Measurements from ENCODE around the gene DNAJC17. TPM values are rescaled to one million over a fixed set of nuclear protein-coding genes. Genes with fewer than 3 reads are reported as not detected.

DNAJC17 gene
- total and polyA plus RNA-seq, 8 donors, result 24.3 to 50.1 (median 42.1) TPM

- H3K27me3 ChIP-seq, result no peaks in the 10 kb centered on the region
- H3K4me1 ChIP-seq, result peaks cover 11% of the 10 kb centered on the region in 2 donors
- peaks cover 0 to 40% of the 10 kb centered on the region in 2 donors for H3K36me3 ChIP-seq
- intact Hi-C loops (cut with DNase I), result no loop called here
- no peak for TF ChIP-seq CTCF (IDR thresholded peaks at IDR 0.05)
- no peak overlapping the region for H3K4me3 ChIP-seq
- no peak overlapping the region for H3K27ac ChIP-seq
- DNase-seq (no peak), ATAC-seq (no peak)
- no peaks in the 10 kb centered on the region for H3K9me3 ChIP-seq
Observed at GRCh38 chr15:40854161-40854560, 46.9 kb upstream of the DNAJC17 start.

DNA sequence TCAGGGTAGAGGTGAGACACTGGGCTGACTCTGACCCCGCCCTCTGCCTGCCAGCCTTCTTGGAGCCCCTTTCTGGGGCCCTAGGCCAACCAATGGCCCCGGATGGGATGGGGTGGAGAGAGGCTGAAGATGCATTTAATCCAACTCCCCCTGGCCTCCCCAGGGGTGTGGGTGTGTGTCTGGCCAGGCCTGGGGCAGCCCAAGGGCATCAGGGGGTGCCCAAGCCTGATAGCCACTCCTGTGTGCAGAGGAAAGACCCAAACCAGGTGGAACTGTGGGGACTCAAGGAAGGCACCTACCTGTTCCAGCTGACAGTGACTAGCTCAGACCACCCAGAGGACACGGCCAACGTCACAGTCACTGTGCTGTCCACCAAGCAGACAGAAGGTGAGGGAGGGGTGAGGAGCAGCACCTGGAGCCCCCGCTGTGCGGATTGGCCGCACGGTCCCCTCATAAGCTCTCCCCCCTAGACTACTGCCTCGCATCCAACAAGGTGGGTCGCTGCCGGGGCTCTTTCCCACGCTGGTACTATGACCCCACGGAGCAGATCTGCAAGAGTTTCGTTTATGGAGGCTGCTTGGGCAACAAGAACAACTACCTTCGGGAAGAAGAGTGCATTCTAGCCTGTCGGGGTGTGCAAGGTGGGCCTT is 46.1 kb upstream of the DNAJC17 start:
- H3K27ac ChIP-seq, result no peak overlapping the region
- H3K9me3 ChIP-seq, result no peaks in the 10 kb centered on the region
- ATAC-seq (no peak), DNase-seq (no peak)
- peaks cover 0 to 40% of the 10 kb centered on the region in 2 donors for H3K36me3 ChIP-seq
- no peaks in the 10 kb centered on the region for H3K27me3 ChIP-seq
- H3K4me3 ChIP-seq, result no peak overlapping the region
- intact Hi-C loops (cut with DNase I), result no loop called here
- H3K4me1 ChIP-seq, result peaks cover 9 to 11% of the 10 kb centered on the region in 2 donors
- no peak for TF ChIP-seq CTCF (IDR thresholded peaks at IDR 0.05)

DNA sequence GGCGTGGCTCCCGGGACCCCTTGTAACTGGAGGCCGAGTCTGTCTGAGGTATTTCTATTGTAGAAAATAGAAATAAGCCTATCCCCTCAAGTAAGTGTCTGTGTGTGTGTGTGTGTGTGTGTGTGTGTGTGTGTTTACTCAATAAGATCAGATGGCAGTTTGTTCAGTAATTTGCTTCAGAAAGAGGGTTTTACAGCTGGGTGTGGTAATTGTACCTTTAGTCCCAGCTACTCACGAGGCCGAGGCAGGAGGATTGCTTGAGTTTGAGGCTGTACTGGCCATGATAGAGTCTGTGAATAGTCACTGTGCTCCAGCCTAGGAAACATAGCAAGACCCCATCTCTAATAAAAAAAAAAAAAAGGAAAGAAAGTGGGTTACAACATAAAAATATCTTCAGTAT is 45.3 kb upstream of the DNAJC17 start:
- Histone ChIP-seq H3K9me3 (no peaks in the 10 kb centered on the region), H3K4me1 (peaks cover 10 to 14% of the 10 kb centered on the region in 2 donors), H3K4me3 (no peak overlapping the region), H3K36me3 (peaks cover 0 to 40% of the 10 kb centered on the region in 2 donors), H3K27ac (no peak overlapping the region), H3K27me3 (no peaks in the 10 kb centered on the region)
- no peak for DNase-seq
- no peak for TF ChIP-seq CTCF (IDR thresholded peaks at IDR 0.05)
- ATAC-seq, result no peak
- intact Hi-C loops (cut with DNase I), result no loop called here

DNA sequence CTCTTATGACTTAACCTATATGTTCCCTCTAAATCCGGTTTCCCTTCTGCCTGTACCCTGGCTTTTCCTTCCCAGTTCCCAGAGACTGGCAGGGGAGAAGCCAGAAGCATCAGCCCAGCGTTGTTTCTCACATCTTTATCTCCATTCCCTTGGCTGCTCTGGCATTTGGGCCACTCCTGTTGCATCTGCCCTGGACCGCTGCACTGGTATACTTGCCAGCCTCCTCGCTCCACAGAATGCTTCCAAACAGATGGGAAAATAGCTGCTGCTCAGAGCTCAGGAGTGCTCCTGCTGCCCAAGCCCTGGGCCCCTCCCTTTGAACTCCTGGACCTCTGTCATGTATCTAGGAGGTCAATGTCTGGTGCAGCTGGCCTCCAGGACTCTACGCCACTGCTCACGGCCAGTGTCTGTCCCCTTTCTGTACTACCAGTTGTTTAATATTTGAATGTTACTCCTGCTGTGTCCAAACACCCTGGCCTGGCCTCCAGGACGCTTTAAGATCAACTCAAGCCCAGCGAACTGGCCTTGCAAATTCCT is 43.4 kb upstream of the DNAJC17 start:
- TF ChIP-seq CTCF (IDR thresholded peaks at IDR 0.05), result no peak
- intact Hi-C loops (cut with DNase I), result no loop called here
- Histone ChIP-seq H3K27me3 (peaks cover 0 to under 1% of the 10 kb centered on the region in 2 donors), H3K4me1 (peaks cover 10 to 24% of the 10 kb centered on the region in 2 donors), H3K27ac (no peak overlapping the region), H3K36me3 (peaks cover 0 to 36% of the 10 kb centered on the region in 2 donors), H3K4me3 (no peak overlapping the region), H3K9me3 (no peaks in the 10 kb centered on the region)
- DNase-seq (no peak), ATAC-seq (no peak)

DNA sequence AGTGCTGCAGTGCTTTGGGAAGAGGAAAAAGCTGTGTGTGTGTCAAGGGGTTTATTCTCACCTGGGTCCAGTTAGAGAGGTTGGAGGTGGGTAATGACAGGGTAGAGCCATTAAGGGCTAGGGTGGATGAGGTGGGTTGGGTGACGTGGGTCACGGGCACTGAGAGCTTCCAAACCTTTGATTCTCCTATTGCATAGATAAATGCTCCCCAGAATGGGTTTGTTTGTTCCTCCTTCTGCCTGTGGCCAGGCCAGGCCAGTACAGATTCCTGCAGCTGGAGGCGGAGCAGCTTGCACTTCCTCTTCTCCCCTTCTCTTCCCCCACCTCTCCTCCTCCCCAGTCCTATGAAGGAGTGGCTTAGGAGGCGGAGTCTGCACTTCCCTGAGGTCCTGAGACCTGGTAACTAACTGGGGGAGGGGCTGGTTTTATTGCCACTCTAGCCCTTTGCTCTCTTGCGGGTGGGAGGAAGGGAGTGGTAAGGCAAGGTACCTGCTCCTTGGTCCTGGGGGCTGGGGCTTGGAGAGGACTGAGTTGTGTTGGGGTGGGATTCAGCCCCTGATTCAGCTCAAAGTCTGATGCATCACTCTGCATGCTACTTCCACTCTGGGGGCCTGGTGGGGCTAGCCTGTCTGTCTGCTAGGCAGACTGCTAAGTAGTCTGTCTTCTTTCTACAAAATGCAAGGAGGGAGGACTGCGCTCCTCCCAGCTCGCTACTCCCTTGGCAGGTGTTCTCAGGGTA is 40.1 kb upstream of the DNAJC17 start:
- Histone ChIP-seq H3K9me3 (no peaks in the 10 kb centered on the region), H3K36me3 (peaks cover 0 to 8% of the 10 kb centered on the region in 2 donors), H3K4me1 (peaks cover 12 to 51% of the 10 kb centered on the region in 2 donors), H3K4me3 (peak overlapping the region; percentile 8 to 65), H3K27me3 (peaks cover 0 to 33% of the 10 kb centered on the region in 2 donors), H3K27ac (peak overlapping the region; percentile 76)
- intact Hi-C loops (cut with DNase I), result no loop called here
- TF ChIP-seq CTCF (IDR thresholded peaks at IDR 0.05), result no peak
- ATAC-seq, result peak; percentile 74
- DNase-seq, result peak; percentile 22 to 88 (median 83)
